Measurements from ENCODE around the gene AGXT. TPM values are rescaled to one million over a fixed set of nuclear protein-coding genes. Genes with fewer than 3 reads are reported as not detected.

AGXT gene
- total RNA-seq, 1 donor from 2014 or later, result not detected

DNA sequence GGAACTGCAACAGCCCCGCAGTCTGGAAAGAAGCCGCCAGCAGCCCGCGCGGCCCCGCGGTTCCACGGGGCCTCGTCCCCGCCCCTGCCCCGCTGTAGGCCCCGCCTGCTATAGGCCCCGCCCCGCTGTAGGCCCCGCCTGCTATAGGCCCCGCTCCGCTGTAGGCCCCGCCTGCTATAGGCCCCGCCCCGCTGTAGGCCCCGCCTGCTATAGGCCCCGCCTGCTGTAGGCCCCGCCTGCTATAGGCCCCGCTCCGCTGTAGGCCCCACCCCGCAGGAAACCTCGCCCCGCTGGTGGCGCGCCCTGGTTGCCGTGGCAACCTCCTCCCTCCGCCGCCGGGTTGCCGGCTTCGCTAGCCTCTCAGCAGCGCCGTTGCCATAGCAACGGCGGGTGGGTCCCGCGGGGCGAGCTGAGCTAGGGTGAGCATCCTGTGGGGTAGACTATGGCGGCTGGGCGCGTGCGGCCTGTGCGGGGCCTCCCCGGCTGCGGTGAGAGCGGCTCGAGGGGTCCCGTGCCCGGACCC is 36.4 kb upstream of the AGXT start:
- H3K4me1 Mint-ChIP-seq (ENCODE audit: unreplicated experiment), result no peaks in the 10 kb centered on the region
- no peaks in the 10 kb centered on the region for H3K36me3 Mint-ChIP-seq (ENCODE audit: low read depth, unreplicated experiment)
- H3K27me3 Mint-ChIP-seq (ENCODE audit: unreplicated experiment), result peaks cover 4% of the 10 kb centered on the region
- peak; percentile 96 for DNase-seq (ENCODE audit: low spot score)
- H3K27ac Mint-ChIP-seq (ENCODE audit: unreplicated experiment), result no peak overlapping the region
- no peaks in the 10 kb centered on the region for H3K9me3 Mint-ChIP-seq (ENCODE audit: unreplicated experiment)
- H3K4me3 Mint-ChIP-seq (ENCODE audit: unreplicated experiment), result no peak overlapping the region
- TF ChIP-seq, protein P1, sequence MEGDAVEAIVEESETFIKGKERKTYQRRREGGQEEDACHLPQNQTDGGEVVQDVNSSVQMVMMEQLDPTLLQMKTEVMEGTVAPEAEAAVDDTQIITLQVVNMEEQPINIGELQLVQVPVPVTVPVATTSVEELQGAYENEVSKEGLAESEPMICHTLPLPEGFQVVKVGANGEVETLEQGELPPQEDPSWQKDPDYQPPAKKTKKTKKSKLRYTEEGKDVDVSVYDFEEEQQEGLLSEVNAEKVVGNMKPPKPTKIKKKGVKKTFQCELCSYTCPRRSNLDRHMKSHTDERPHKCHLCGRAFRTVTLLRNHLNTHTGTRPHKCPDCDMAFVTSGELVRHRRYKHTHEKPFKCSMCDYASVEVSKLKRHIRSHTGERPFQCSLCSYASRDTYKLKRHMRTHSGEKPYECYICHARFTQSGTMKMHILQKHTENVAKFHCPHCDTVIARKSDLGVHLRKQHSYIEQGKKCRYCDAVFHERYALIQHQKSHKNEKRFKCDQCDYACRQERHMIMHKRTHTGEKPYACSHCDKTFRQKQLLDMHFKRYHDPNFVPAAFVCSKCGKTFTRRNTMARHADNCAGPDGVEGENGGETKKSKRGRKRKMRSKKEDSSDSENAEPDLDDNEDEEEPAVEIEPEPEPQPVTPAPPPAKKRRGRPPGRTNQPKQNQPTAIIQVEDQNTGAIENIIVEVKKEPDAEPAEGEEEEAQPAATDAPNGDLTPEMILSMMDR (IDR thresholded peaks at IDR 0.05; ENCODE audit: unreplicated experiment), result no peak

DNA sequence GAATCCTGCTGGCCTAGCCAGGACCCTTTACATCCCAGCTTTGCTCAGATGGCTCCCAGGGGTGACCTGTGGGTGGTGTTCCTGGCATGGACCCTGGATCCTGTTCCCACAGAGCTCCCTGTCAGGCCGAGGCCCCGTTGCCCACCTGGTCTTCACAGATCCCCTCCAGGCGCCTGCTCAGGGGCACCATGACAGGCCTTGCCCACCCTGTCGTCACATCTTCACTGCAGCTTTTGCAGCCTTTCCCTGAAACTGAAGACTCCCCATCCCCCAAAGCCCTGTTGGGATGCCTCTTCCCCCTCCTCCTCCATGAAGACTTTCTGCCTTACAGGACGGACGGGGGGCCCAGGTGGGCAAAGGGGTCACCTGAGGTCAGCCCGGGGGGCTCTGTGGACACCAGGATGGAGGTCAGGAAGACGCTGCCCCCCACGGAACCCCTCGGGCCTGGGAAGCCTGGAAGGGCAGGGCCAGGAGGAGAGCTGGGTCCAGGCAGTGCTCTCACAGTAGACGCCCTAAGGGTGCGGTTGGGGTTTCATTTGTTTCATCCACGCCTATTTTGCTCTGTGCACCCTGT is 35.6 kb upstream of the AGXT start:
- no peak for DNase-seq (ENCODE audit: low spot score)
- H3K4me3 Mint-ChIP-seq (ENCODE audit: unreplicated experiment), result no peak overlapping the region
- H3K27ac Mint-ChIP-seq (ENCODE audit: unreplicated experiment), result no peak overlapping the region
- no peaks in the 10 kb centered on the region for H3K4me1 Mint-ChIP-seq (ENCODE audit: unreplicated experiment)
- H3K27me3 Mint-ChIP-seq (ENCODE audit: unreplicated experiment), result peaks cover 4% of the 10 kb centered on the region
- TF ChIP-seq, protein P1 (IDR thresholded peaks at IDR 0.05; ENCODE audit: unreplicated experiment), result no peak
- H3K9me3 Mint-ChIP-seq (ENCODE audit: unreplicated experiment), result no peaks in the 10 kb centered on the region
- H3K36me3 Mint-ChIP-seq (ENCODE audit: low read depth, unreplicated experiment), result no peaks in the 10 kb centered on the region

DNA sequence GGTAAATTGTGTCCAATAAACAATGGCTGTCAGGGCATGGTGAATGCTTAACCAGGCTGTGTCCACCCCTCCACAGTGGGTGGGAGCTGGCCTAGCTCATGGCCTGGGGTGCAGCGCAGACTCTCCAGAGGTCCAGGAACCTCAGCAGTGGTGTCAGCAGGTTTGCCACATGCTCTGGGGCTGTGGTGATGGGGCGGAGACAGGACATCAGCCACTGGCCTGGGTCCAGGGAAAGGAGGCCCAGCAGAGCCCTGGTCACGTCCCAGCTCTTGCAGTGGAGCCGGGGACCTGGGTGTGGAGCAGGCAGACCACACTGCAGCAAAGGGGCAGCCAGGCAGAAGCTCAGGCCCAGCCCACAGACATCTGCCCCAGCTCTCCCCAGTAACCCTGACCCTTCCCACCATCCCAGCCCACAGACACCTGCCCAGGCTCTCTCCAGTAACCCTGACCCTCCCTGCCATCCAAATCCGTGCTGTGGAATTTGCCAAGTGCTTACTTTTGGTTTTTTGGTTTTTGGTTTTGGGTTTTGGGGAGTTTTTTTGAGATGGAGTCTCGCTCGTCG is 34.8 kb upstream of the AGXT start:
- Mint-ChIP-seq H3K27me3 (ENCODE audit: unreplicated experiment) (peaks cover 6% of the 10 kb centered on the region), H3K9me3 (ENCODE audit: unreplicated experiment) (no peaks in the 10 kb centered on the region), H3K4me3 (ENCODE audit: unreplicated experiment) (no peak overlapping the region), H3K4me1 (ENCODE audit: unreplicated experiment) (no peaks in the 10 kb centered on the region), H3K36me3 (ENCODE audit: low read depth, unreplicated experiment) (peaks cover 3% of the 10 kb centered on the region), H3K27ac (ENCODE audit: unreplicated experiment) (no peak overlapping the region)
- DNase-seq (ENCODE audit: low spot score), result no peak
- TF ChIP-seq, protein P1 (IDR thresholded peaks at IDR 0.05; ENCODE audit: unreplicated experiment), result no peak

DNA sequence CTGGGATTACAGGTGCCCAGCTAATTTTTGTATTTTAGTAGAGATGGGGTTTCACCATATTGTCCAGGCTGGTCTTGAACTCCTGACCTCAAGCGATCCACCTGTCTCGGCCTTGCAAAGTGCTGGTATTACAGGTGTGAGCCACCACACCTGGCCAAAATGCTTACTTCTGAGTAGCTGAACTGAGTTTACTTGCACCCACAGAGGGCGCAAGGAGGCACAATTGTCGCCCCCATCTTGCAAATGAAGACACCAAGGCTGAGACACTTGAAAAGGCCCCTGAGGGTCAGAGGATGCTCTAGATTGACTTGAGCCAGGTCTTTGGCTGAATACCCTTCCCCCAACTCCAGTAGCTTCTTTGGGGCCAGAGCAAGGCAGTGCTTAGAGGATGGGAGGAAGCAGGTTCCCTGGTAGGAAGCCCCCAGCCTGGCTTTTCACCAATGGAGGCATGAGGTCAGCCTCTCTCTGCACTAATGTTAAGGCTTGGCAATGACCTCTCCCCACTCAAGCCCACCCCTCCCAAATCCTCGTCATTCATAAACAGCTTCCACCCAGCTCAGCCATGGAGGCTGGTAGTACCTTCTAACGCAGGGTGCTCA is 34.1 kb upstream of the AGXT start:
- Mint-ChIP-seq H3K4me1 (ENCODE audit: unreplicated experiment) (no peaks in the 10 kb centered on the region), H3K36me3 (ENCODE audit: low read depth, unreplicated experiment) (peaks cover 3% of the 10 kb centered on the region), H3K4me3 (ENCODE audit: unreplicated experiment) (no peak overlapping the region), H3K27me3 (ENCODE audit: unreplicated experiment) (peaks cover 6% of the 10 kb centered on the region), H3K27ac (ENCODE audit: unreplicated experiment) (no peak overlapping the region), H3K9me3 (ENCODE audit: unreplicated experiment) (no peaks in the 10 kb centered on the region)
- TF ChIP-seq, protein P1 (IDR thresholded peaks at IDR 0.05; ENCODE audit: unreplicated experiment), result no peak
- DNase-seq (ENCODE audit: low spot score), result no peak

DNA sequence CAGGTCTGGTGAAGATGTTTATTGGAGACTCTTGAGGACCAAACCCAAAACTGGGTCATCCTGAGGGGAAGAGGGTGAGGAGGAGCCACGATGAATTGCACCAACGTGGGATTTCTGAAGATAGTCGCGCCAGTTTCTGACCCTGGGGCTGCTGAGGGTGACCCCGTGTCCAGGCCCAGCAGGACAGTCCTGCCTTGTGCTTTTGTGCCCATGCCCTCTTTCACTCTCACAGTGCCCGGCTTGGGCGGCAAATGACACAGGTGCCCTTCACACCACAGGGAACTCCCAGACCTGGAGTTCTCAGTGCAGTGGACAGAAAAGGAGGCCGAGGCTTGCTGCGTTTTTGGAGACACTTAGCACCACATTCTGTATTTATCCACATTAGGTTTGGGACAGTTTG is 33.1 kb upstream of the AGXT start:
- no peaks in the 10 kb centered on the region for H3K9me3 Mint-ChIP-seq (ENCODE audit: unreplicated experiment)
- TF ChIP-seq, protein P1 (IDR thresholded peaks at IDR 0.05; ENCODE audit: unreplicated experiment), result no peak
- DNase-seq (ENCODE audit: low spot score), result no peak
- H3K27me3 Mint-ChIP-seq (ENCODE audit: unreplicated experiment), result peaks cover 10% of the 10 kb centered on the region
- no peak overlapping the region for H3K4me3 Mint-ChIP-seq (ENCODE audit: unreplicated experiment)
- H3K4me1 Mint-ChIP-seq (ENCODE audit: unreplicated experiment), result no peaks in the 10 kb centered on the region
- H3K36me3 Mint-ChIP-seq (ENCODE audit: low read depth, unreplicated experiment), result peaks cover 3% of the 10 kb centered on the region
- no peak overlapping the region for H3K27ac Mint-ChIP-seq (ENCODE audit: unreplicated experiment)
